Endothelial cell of umbilical vein (primary cell): ENCODE results near the gene SPP1. TPM values are rescaled to one million over a fixed set of nuclear protein-coding genes. Genes with fewer than 3 reads are reported as not detected.

Experiments
- BruUV-seq: library from RNA; stranded (reverse); fragments of 400-500 nt; replicated peaks from 2 replicates; lab custom pipeline; 2021; lab: Mats Ljungman, UMichigan
- CTCF ChIA-PET: fragments of 300-600, 350-600 bp; sonication (Branson Sonifier 250); formaldehyde crosslinking; loops from one replicate; lab custom pipeline; 2021; ENCODE audit warnings: antibody characterized with exemption, inconsistent platforms; lab: Charles Lee
- POLR2A ChIA-PET: fragments of 300-600, 350-600 bp; sonication (Branson Sonifier 250); formaldehyde crosslinking; loops from one replicate; lab custom pipeline; 2021; ENCODE audit warnings: antibody characterized with exemption, inconsistent platforms; lab: Charles Lee
- DNase-seq: peaks from one replicate; pipeline ENCODE4 v3.0.0-alpha.2; 2011; ENCODE audit warnings: low read depth, low spot score
- FAIRE-seq: peaks from 2 replicates; lab custom pipeline; 2011; peaks lifted over from hg19 to GRCh38; lab: Jason Lieb, UNC
- H2AFZ ChIP-seq: 2 replicates; pipeline ENCODE4 v1.6.0; 2012; ENCODE audit warnings: low read depth, low read length, control low read depth, inconsistent platforms
- H3K27ac ChIP-seq: 2 replicates; pipeline ENCODE4 v1.5.1; 2011; ENCODE audit warnings: low read depth, mild to moderate bottlenecking, control low read depth, low read length, moderate library complexity; ENCODE audit not compliant: insufficient read depth
- H3K27me3 ChIP-seq, 2 experiments: 2 replicates each; pipeline versions ENCODE4 v1.6.0 to v1.6.1; 2011; ENCODE audit warnings: low read length in 2 of 2, mixed read lengths in 1 of 2; ENCODE audit not compliant: control insufficient read depth in 2 of 2, insufficient read depth in 2 of 2
- H3K36me3 ChIP-seq, 2 experiments: 2 replicates in 1 of 2; 3 replicates in 1 of 2; pipeline ENCODE4 v1.5.1; 2011; ENCODE audit warnings: low read length in 2 of 2, mild to moderate bottlenecking in 1 of 2, moderate library complexity in 1 of 2; ENCODE audit not compliant: control insufficient read depth in 2 of 2, insufficient read depth in 2 of 2; ENCODE audit errors: extremely low read depth in 1 of 2
- H3K4me1 ChIP-seq: 3 replicates; pipeline ENCODE4 v1.5.1; 2011; ENCODE audit warnings: mild to moderate bottlenecking, low read length; ENCODE audit not compliant: control insufficient read depth, insufficient read depth; ENCODE audit errors: extremely low read depth
- H3K4me2 ChIP-seq: 2 replicates; pipeline ENCODE4 v1.6.1; 2011; ENCODE audit warnings: low read length, control low read depth, mixed read lengths; ENCODE audit not compliant: insufficient read depth
- H3K4me3 ChIP-seq, 3 experiments: fragments of 200-600 bp in 1 of 3; sonication (generic), shearing (Covaris generic) in 1 of 3; replicated peaks in 1 of 3; 2 replicates each; pipeline ENCODE4 v1.5.1; 2011 to 2016; ENCODE audit warnings: control low read depth in 3 of 3, low read length in 3 of 3, mild to moderate bottlenecking in 2 of 3, inconsistent platforms in 1 of 3, low read depth in 1 of 3, moderate library complexity in 1 of 3; ENCODE audit not compliant: insufficient read depth in 1 of 3
- H3K79me2 ChIP-seq: 2 replicates; pipeline ENCODE4 v1.6.0; 2012; ENCODE audit warnings: low read length, inconsistent platforms; ENCODE audit not compliant: control insufficient read depth, insufficient read depth
- H3K9ac ChIP-seq: replicated peaks from 2 replicates; pipeline ENCODE3; 2011; ENCODE audit warnings: low read length, control low read depth; ENCODE audit not compliant: insufficient read depth; ENCODE audit errors: extremely low read depth
- H3K9me1 ChIP-seq: replicated peaks from 3 replicates; pipeline ENCODE4 v1.6.0; 2011; ENCODE audit warnings: mild to moderate bottlenecking, low read length; ENCODE audit not compliant: control insufficient read depth, insufficient read depth; ENCODE audit errors: extremely low read depth
- H3K9me3 ChIP-seq: replicated peaks from 2 replicates; pipeline ENCODE4 v1.5.1; 2012; ENCODE audit warnings: low read length, inconsistent platforms; ENCODE audit not compliant: control insufficient read depth, insufficient read depth
- H4K20me1 ChIP-seq: replicated peaks from 2 replicates; pipeline ENCODE3; 2011; ENCODE audit warnings: mild to moderate bottlenecking, low read length; ENCODE audit not compliant: control insufficient read depth, insufficient read depth; ENCODE audit errors: extremely low read depth
- EZH2 ChIP-seq: IDR thresholded peaks from 2 replicates; pipeline ENCODE4 v1.6.1; 2012; ENCODE audit warnings: borderline replicate concordance, low read depth, mild to moderate bottlenecking, moderate library complexity, low read length, inconsistent platforms; ENCODE audit not compliant: severe bottlenecking
- FOS ChIP-seq: IDR thresholded peaks from 2 replicates; pipeline ENCODE4 v1.6.1; 2011; ENCODE audit warnings: mild to moderate bottlenecking, low read length, moderate library complexity, borderline replicate concordance; ENCODE audit not compliant: insufficient read depth
- GATA2 ChIP-seq: IDR thresholded peaks from 2 replicates; pipeline ENCODE4 v1.7.0; 2011; ENCODE audit warnings: low read depth, mild to moderate bottlenecking, moderate library complexity, mixed read lengths, low read length; ENCODE audit not compliant: insufficient read length, insufficient read depth
- JUN ChIP-seq: IDR thresholded peaks from 2 replicates; pipeline ENCODE4 v1.6.1; 2011; ENCODE audit warnings: borderline replicate concordance, low read depth; ENCODE audit not compliant: insufficient read length, insufficient read depth
- MYC ChIP-seq: IDR thresholded peaks from one replicate; pipeline ENCODE4 v1.6.1; 2011; ENCODE audit warnings: mild to moderate bottlenecking, low read depth, low read length
- POLR2A ChIP-seq: IDR thresholded peaks from 2 replicates; pipeline ENCODE4 v1.6.1; 2012; ENCODE audit warnings: low read depth, mild to moderate bottlenecking, control low read depth, low read length
- POLR2AphosphoS5 ChIP-seq: IDR thresholded peaks from 2 replicates; pipeline ENCODE4 v1.6.1; 2012; ENCODE audit warnings: low read depth, mild to moderate bottlenecking, control low read depth, low read length, moderate library complexity; ENCODE audit not compliant: insufficient read depth
- dilution Hi-C: fragments of 300-500 bp; cut with MboI; formaldehyde crosslinking; loops from one replicate; pipeline ENCODE4 v1.15.0; 2019; ENCODE audit warnings: low sequenced_read_pairs; ENCODE audit not compliant: extremely low pct_ligation_motif_present
- intact Hi-C: fragments of 100-400 bp; cut with micrococcal nuclease; formaldehyde crosslinking; loops from one replicate; pipeline ENCODE4 v1.10.0; 2022
- polyA plus RNA-seq, 4 experiments: library from polyadenylated mRNA; depleted of rRNA in 3 of 4; stranded (reverse) in 3 of 4; unstranded in 1 of 4; fragments of >200 nt; gene quantifications; 2 replicates each; pipeline versions ENCODE4 v1.2.1 to v1.2.3, GENCODE V29; 2011 to 2012; ENCODE audit warnings: missing spikeins in 1 of 4
- total RNA-seq: library from RNA; stranded (reverse); gene quantifications from 2 replicates; pipeline ENCODE4 v1.2.3, GENCODE V29; 2021
- TF ChIP-seq, protein P1 (sequence below), 2 donors: IDR thresholded peaks; 1 replicate in 1 of 2; 2 replicates in 1 of 2; pipeline ENCODE4 v1.5.1; 2011; ENCODE audit warnings: low read length in 2 of 2, mild to moderate bottlenecking in 2 of 2, moderate library complexity in 2 of 2, control low read depth in 1 of 2, inconsistent platforms in 1 of 2, low read depth in 1 of 2; ENCODE audit not compliant: insufficient read depth in 1 of 2; ENCODE audit errors: extremely low read depth in 1 of 2

Gene SPP1
- total and polyA plus RNA-seq, 2 donors (not counting 3 experiments of a cell fraction or from before 2014, with no cell fraction given): not detected

DNA sequence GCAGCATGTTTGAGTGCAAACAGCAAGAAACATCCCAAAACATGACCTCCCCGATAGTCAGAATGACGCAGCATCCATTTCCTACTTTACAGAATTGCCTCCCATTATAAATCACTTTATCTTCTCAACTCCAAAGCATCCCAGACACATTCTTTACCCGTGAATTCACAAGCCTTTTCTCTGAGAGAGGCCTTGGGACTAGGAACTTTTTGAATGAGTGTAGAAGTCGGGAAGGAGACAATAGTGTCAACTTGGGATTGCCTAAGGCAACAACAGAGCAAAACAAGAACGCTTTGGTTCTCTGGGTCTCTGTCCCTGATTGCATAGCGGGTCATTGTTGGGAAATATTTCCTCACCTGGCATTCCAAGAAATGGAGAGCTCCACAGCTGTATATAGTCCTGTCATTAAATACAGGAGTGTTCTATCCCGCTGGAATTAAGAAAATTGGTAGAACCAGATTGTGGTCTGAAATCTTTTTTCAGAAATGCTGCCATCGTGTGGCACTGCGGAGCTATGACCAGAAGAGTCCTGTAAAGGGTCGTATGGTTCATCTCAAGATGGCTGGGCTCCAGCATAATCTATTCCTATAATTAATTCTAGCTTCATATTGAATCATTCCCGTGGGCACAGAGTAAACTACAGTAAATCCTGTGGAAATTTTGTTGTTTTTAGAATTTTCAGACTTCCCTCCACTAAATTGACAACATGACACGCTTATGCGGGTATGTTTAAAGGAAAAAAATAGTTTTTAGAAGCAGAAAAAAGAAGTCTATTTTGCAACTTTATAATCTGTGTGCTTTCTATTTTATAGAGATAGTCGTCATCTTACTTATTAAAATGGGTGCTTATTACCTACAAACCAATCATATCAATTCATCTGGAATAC is 2.0 kb upstream of the SPP1 start:
- no peaks in the 10 kb centered on the region for H3K9me1 ChIP-seq
- no peaks in the 10 kb centered on the region for H3K36me3 ChIP-seq
- ChIA-PET CTCF (interaction anchor here (0.6 to 11.9 kb wide), 38 partner anchors 8 to 823 kb away, joined by 3 to 412 read pairs (median 5); no protein-coding TSS in a partner anchor), POLR2A (no interaction called here)
- TF ChIP-seq POLR2AphosphoS5: no peak
- TF ChIP-seq, protein P1, sequence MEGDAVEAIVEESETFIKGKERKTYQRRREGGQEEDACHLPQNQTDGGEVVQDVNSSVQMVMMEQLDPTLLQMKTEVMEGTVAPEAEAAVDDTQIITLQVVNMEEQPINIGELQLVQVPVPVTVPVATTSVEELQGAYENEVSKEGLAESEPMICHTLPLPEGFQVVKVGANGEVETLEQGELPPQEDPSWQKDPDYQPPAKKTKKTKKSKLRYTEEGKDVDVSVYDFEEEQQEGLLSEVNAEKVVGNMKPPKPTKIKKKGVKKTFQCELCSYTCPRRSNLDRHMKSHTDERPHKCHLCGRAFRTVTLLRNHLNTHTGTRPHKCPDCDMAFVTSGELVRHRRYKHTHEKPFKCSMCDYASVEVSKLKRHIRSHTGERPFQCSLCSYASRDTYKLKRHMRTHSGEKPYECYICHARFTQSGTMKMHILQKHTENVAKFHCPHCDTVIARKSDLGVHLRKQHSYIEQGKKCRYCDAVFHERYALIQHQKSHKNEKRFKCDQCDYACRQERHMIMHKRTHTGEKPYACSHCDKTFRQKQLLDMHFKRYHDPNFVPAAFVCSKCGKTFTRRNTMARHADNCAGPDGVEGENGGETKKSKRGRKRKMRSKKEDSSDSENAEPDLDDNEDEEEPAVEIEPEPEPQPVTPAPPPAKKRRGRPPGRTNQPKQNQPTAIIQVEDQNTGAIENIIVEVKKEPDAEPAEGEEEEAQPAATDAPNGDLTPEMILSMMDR (IDR thresholded peaks at IDR 0.05; ENCODE audit: extremely low read depth in 1 of 2, insufficient read depth in 1 of 2, low read depth in 1 of 2, low read length in 2 of 2): peak; percentile 76 to 80
- peak; percentile 26 for TF ChIP-seq GATA2
- TF ChIP-seq EZH2: no peak
- peak; percentile 44 for TF ChIP-seq FOS
- TF ChIP-seq MYC: no peak
- TF ChIP-seq JUN: no peak
- TF ChIP-seq POLR2A: no peak
- H2AFZ ChIP-seq: peak overlapping the region; percentile 68
- H3K4me3 ChIP-seq: peak overlapping the region in 1 of 3 experiments; percentile 39
- peaks cover 13% of the 10 kb centered on the region for H3K4me1 ChIP-seq
- peak; percentile 82 for FAIRE-seq
- H4K20me1 ChIP-seq: no peaks in the 10 kb centered on the region
- peak overlapping the region; percentile 69 for H3K27ac ChIP-seq
- no peaks in the 10 kb centered on the region for H3K27me3 ChIP-seq
- peak overlapping the region; percentile 62 for H3K9ac ChIP-seq
- intact Hi-C loops (loop anchor here (1.0 to 2.0 kb wide), 6 partner anchors 23 to 295 kb away; no protein-coding TSS in a partner anchor), dilution Hi-C loops (no loop called here)
- peak overlapping the region; percentile 74 for H3K4me2 ChIP-seq
- DNase-seq: peak; percentile 78
- BruUV-seq: no TSS peak
- H3K9me3 ChIP-seq: no peaks in the 10 kb centered on the region
- no peaks in the 10 kb centered on the region for H3K79me2 ChIP-seq
